Fibroblast of skin of left quadriceps (primary cell): Measurements from ENCODE around the gene LYRM4.

Source experiments
- DNase-seq, 2 experiments: peaks; one replicate each; pipeline ENCODE4 v3.0.0-alpha.2; 2013; ENCODE audit warnings: low read depth in 2 of 2

Gene LYRM4

GRCh38 chr6:5205877-5206850 lies 54.6 kb downstream of the LYRM4 start:
- DNase-seq: no peak

DNA sequence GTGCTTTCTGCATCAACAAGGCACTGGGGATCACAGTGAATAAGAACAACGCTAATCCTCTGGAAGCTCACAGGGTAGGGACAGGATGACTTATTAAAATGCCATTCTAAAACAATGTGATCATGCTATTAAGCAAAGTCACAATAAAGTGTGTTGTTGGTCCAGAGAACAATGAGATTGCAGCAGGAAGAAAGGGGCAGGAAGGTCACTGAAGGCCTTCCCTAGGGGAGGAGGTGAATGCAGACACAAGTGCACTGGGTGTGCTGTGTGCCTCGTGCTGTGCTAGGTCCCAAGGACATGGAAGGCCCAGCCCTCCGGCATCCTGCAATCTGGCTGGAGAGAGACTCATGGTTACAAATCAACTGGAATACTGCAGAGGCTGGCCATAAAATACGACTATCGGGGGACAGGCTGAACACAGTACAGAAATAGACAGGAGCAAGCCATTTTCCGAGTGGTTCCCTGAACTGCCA lies 55.7 kb downstream of the LYRM4 start:
- no peak for DNase-seq

DNA sequence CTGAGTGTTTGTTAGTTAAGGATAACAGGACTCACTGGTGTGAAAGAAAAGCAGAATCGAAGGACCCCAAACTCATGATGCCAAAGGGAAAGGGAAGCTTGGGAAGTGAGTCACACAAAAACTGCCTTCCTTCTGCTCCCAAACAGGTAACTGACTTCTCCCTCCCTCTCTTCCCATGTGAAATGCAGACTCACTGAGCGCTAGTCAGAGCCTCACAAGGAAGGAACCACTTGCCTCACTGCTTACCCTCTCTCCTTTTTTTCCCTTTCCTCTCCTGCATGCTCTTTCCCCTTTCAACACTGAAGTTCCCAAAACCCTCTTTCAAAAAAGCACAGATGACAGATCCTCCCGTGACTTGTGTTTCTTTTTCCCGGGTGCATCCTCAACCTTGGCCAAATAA lies 56.4 kb downstream of the LYRM4 start:
- no peak for DNase-seq

GRCh38 chr6:5203546-5203945 lies 57.2 kb downstream of the LYRM4 start:
- DNase-seq: no peak

- no peak for DNase-seq
These were observed 57.8 kb downstream of the LYRM4 start for GRCh38 chr6:5202941-5203340.

DNA sequence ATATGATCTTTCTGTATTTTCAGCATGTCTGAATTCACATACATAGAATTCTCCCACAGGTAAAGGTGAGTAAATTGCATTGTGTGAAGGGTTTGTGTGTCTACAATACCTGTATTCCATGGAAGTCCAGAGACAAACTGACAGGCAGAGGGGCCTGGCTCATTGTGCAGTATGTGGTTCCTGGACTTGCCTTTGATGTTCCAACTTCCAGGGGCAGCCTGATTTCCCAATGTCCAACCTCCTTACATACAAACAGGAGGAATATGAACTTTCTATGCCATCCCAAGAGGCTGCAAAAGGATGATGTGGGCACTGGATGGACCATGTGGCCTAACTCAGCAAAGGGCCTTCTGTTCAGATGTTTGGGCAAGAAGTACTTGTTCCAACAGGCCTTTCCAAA lies 58.5 kb downstream of the LYRM4 start:
- no peak for DNase-seq

GRCh38 chr6:5201271-5201670 lies 59.5 kb downstream of the LYRM4 start:
- no peak for DNase-seq

DNA sequence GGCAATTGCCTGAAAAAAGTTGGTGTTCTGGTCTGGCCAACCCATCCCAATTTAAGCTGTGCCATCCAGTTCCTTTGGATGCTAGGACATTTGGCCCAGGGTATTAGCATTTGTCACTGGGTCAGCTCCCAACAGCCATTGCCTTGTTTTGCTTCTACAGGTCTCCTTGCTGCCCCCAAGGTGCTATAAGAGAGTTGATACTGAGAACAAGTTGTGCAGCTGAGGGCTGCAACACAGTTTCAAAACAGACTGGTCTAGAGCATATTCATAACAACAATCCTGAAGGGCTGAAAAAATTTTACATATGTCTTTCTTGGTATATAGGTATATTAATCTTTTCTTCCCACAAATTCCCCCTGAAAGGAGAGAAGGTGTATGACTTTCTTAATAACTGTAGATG lies 61.0 kb downstream of the LYRM4 start:
- DNase-seq: no peak

- DNase-seq: no peak
These were observed 61.5 kb downstream of the LYRM4 start for GRCh38 chr6:5199283-5199682.

GRCh38 chr6:5197084-5197483 lies 63.7 kb downstream of the LYRM4 start:
- DNase-seq: no peak

GRCh38 chr6:5192135-5192794 lies 68.5 kb downstream of the LYRM4 start:
- DNase-seq: no peak

- no peak for DNase-seq
These were observed 69.0 kb downstream of the LYRM4 start for GRCh38 chr6:5191722-5192121.

DNA sequence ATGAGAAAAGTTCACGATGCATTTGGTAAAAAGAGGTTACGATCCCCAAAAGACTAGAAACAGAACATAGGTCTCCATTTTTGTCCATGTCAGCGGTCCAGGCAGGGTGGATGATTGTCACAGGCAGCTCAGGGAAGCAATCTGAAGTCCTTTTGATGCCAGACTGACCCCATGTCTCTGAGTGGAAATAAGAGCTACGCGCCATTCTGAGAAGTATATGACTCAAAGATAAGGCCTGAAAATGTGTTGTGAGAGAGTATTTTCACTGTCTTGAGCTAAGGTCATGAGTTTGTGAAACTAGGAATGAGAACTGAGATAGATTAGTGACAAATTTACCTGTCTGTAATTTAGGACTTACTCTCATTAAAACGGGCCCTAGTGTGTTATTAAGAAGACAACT lies 69.5 kb downstream of the LYRM4 start:
- no peak for DNase-seq

- DNase-seq: peak; percentile 89
These were observed 70.2 kb downstream of the LYRM4 start for GRCh38 chr6:5190507-5190906.

DNA sequence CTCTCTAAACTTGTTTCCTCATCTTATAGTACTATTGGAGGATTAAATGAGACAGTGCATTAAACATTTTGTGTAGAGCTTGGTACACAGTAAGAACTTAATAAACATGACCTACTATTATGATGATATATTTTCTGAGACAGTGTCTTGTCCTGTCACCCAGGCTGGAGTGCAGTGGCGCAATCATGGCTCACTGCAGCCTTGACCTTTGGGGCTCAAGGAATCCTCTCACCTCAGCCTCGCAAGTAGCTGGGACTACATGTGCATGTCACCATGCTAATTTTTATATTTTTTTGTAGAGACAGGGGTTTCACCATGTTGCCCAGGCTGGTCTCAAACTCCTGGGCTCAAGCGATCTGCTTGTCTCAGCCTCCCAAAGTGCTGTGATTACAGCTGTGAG lies 72.1 kb downstream of the LYRM4 start:
- DNase-seq: no peak

DNA sequence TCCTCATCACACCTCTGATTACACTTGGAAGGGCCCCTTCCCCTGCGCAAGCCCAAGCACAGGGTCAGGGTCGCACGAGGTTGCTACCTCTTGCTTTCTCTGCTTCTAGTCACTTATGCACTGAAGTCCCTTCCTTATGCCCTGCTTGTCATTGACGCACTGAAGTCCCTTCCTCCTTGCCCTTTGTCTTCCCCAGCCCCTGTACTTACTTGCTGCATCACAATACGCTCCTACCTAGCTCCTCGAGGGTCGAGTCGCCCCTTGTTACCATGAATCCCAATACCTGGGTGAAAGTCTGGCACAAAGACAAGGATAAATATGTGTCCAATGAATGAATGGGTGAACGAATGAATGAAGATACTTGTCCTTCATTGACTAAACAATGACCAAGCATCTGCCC lies 75.9 kb downstream of the LYRM4 start:
- DNase-seq: no peak

DNA sequence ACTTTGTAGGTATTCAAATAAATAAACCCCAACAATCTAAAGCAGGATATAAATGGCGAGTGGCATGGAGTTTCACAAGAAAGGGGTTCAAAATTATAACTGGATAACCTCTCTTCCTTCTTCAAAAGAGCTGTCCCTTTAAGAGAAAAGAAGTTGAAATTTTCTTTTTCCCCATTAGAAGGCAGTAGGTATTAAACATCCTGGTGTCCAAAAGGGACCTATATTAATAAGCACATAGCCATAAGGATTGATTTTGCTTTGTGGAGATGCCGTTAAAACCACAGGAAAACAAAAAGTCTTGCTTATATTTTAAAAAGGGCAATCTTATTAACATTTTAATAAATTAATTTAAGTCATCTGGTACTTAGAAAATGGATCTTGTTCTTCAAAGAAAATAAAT lies 76.5 kb downstream of the LYRM4 start:
- DNase-seq: no peak

DNA sequence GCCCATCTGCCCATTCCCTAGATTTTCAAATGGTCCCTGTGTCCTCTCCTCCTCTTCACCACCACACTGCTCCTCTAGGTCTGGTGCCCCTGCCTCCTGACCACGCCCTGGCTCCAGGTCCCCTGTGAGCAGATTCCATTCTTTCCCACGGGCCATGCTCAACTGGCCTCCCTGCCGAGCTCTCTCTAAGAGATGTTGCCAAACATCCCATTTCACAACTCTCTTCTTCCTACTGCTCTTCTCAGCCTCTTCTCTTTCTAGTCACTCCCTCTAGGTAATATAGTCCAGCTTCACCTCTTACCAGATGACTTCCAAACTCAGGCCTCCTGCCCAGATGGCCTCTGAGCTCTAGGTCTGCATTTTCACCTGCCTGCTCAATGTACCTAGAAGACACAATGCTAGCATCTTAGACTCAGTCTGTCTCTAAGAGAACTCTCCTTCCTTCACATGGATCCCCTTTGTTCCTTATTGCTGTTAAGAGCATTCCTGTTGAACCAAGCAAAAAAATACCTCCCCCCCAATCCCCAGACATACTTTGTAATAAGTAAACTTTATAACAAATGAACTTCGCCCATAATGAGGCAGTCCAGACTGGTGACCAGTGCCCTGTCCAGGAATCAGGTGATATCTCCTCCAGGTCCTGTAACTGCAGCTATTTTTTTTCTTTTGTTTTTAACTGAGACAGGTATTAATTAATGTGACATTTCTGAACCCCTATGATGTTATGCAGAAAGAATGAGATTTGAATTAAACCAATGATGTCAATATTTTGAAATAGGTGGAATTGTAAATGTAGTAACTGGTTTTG lies 79.0 kb downstream of the LYRM4 start:
- no peak for DNase-seq

DNA sequence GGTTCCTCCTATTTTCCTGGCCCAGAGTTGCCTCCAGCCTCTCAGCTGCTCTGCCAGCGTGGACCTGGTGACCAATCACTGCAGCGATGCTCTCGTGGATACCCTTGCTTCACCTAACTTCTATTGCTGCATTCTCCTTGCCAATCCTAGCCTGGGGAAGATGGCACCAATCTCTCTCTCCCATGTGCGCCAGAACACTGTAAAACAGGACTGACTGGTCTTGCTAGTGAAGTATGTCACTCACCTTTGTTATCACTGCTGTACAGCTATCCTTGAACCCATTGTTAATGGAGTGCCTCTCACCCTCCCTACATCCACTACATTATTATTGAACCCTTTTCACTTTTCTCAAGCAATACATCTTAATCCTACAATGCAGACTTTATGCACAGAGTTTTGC lies 80.1 kb downstream of the LYRM4 start:
- no peak for DNase-seq

GRCh38 chr6:5179917-5180316 lies 80.8 kb downstream of the LYRM4 start:
- no peak for DNase-seq

DNA sequence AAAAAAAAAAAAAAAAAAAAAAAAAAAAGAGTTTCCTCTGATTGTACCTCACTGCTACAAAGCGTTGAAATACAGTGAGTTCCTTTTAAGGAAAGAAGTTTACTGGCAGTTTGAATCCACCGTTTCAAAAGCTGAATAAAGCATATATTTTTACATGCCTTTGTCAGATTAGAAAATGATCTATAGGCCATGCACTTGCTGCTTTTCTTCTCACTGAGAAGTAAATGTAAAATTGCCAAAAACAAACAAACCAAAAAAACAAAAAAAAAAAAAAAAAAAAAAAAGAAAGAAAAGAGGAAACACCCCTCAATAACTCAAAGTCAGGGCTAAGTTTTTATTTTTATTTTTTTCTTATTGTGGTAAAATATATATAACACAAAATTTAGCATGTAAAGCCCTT lies 81.9 kb downstream of the LYRM4 start:
- DNase-seq: no peak

GRCh38 chr6:5175635-5176034 lies 85.1 kb downstream of the LYRM4 start:
- DNase-seq: no peak
